Measurements from ENCODE around the gene DDC. TPM values are rescaled to one million over a fixed set of nuclear protein-coding genes. Genes with fewer than 3 reads are reported as not detected.
"Not testable (repeated sequence)": the region's sequence is repeated elsewhere in the genome, so short reads cannot be mapped to it uniquely, and the experiment has no call there.

Gene DDC
- total RNA-seq, 1 donor from 2014 or later, result not detected

GRCh38 chr7:50488379-50488778 is 76.8 kb downstream of the DDC start:
- no peak for DNase-seq (ENCODE audit: low spot score)

- no peak for DNase-seq (ENCODE audit: low spot score)
Measured at GRCh38 chr7:50486512-50486911, 78.7 kb downstream of the DDC start.

GRCh38 chr7:50481867-50482266 is 83.3 kb downstream of the DDC start:
- DNase-seq (ENCODE audit: low spot score), result no peak

- DNase-seq (ENCODE audit: low spot score), result no peak
Measured at GRCh38 chr7:50480797-50481196, 84.4 kb downstream of the DDC start.

GRCh38 chr7:50479743-50480517 is 85.3 kb downstream of the DDC start:
- DNase-seq (ENCODE audit: low spot score), result no peak

GRCh38 chr7:50477640-50478039 is 87.6 kb downstream of the DDC start:
- DNase-seq (ENCODE audit: low spot score), result no peak

GRCh38 chr7:50476953-50477625 is 88.1 kb downstream of the DDC start:
- DNase-seq (ENCODE audit: low spot score), result no peak

- no peak for DNase-seq (ENCODE audit: low spot score)
Measured at GRCh38 chr7:50475340-50475739, 89.9 kb downstream of the DDC start.

- DNase-seq (ENCODE audit: low spot score), result no peak
Measured at GRCh38 chr7:50474382-50475160, 90.6 kb downstream of the DDC start.

- no peak for DNase-seq (ENCODE audit: low spot score)
Measured at GRCh38 chr7:50473531-50473930, 91.7 kb downstream of the DDC start.

- DNase-seq (ENCODE audit: low spot score), result no peak
Measured at GRCh38 chr7:50472427-50472826, 92.8 kb downstream of the DDC start.

GRCh38 chr7:50471970-50472369 is 93.2 kb downstream of the DDC start:
- no peak for DNase-seq (ENCODE audit: low spot score)

GRCh38 chr7:50470250-50471163 is 94.7 kb downstream of the DDC start:
- DNase-seq (ENCODE audit: low spot score), result no peak

GRCh38 chr7:50469181-50469580 is 96.0 kb downstream of the DDC start:
- no peak for DNase-seq (ENCODE audit: low spot score)

GRCh38 chr7:50467817-50468610 is 97.2 kb downstream of the DDC start:
- DNase-seq (ENCODE audit: low spot score), result peak; percentile 85

GRCh38 chr7:50466815-50467585 is 98.2 kb downstream of the DDC start:
- DNase-seq (ENCODE audit: low spot score), result no peak

- no peak for DNase-seq (ENCODE audit: low spot score)
Measured at GRCh38 chr7:50463035-50463434, 102.2 kb downstream of the DDC start.

GRCh38 chr7:50462361-50462760 is 102.8 kb downstream of the DDC start:
- DNase-seq (ENCODE audit: low spot score), result no peak

GRCh38 chr7:50461695-50462094 is 103.5 kb downstream of the DDC start:
- DNase-seq (ENCODE audit: low spot score), result no peak

GRCh38 chr7:50459183-50459582 is 106.0 kb downstream of the DDC start:
- not testable (repeated sequence) for DNase-seq (ENCODE audit: low spot score)
